WTC11 (cell line): ENCODE data around the gene CXCR1. TPM values are rescaled to one million over a fixed set of nuclear protein-coding genes. Genes with fewer than 3 reads are reported as not detected.

Source experiments
- ATAC-seq: fragments of 200-7000 bp; cut with Tn5 transposase; 2 replicates; pipeline ENCODE4 v1.10.0; 2021; ENCODE audit warnings: mild to moderate bottlenecking, moderate library complexity
- CTCF ChIA-PET: fragments of 300-600 bp; sonication (Branson Sonifier 250); formaldehyde crosslinking; loops from one replicate; lab custom pipeline; 2021; ENCODE audit warnings: antibody characterized with exemption; lab: Charles Lee
- POLR2A ChIA-PET: fragments of 350-600 bp; sonication (Branson Sonifier 250); formaldehyde crosslinking; loops from one replicate; lab custom pipeline; 2021; ENCODE audit warnings: antibody characterized with exemption; lab: Charles Lee
- DNase-seq: peaks from one replicate; pipeline ENCODE4 v3.0.0; 2021; ENCODE audit warnings: low spot score
- H3K27ac Mint-ChIP-seq: 2 replicates; pipeline ENCODE4 v1.8.0; 2021; ENCODE audit warnings: mixed read lengths
- H3K27me3 Mint-ChIP-seq: 2 replicates; pipeline ENCODE4 v1.8.0; 2021; ENCODE audit warnings: low read depth, mild to moderate bottlenecking, moderate library complexity, mixed read lengths
- H3K36me3 Mint-ChIP-seq: 2 replicates; pipeline ENCODE4 v1.8.0; 2021; ENCODE audit warnings: mixed read lengths
- H3K4me1 Mint-ChIP-seq: 2 replicates; pipeline ENCODE4 v1.8.0; 2022; ENCODE audit warnings: mixed read lengths
- H3K4me3 Mint-ChIP-seq: 2 replicates; pipeline ENCODE4 v1.8.0; 2021; ENCODE audit warnings: mild to moderate bottlenecking, moderate library complexity, mixed read lengths
- H3K9me3 Mint-ChIP-seq: 2 replicates; pipeline ENCODE4 v1.8.0; 2021; ENCODE audit warnings: mixed read lengths
- ATF1 ChIP-seq: sonication (generic); formaldehyde crosslinking; IDR thresholded peaks from 2 replicates; pipeline ENCODE4 v1.8.1; 2023; ENCODE audit warnings: mild to moderate bottlenecking, moderate library complexity, missing genetic modification reagents
- CREB1 ChIP-seq: sonication (generic); formaldehyde crosslinking; IDR thresholded peaks from 2 replicates; pipeline ENCODE4 v1.8.0; 2023; ENCODE audit warnings: mild to moderate bottlenecking, missing genetic modification reagents
- CREM ChIP-seq: sonication (generic); formaldehyde crosslinking; IDR thresholded peaks from 2 replicates; pipeline ENCODE4 v1.8.1; 2022; ENCODE audit warnings: mild to moderate bottlenecking, missing genetic modification reagents, moderate library complexity
- GABPB1 ChIP-seq: sonication (generic); formaldehyde crosslinking; IDR thresholded peaks from 2 replicates; pipeline ENCODE4 v1.8.1; 2023; ENCODE audit warnings: mild to moderate bottlenecking, missing genetic modification reagents
- GTF2I ChIP-seq: fragments of 250-450 bp; sonication (Bioruptor Pico); conservative IDR thresholded peaks from 2 replicates; pipeline ENCODE4 v1.4.0; 2021; ENCODE audit warnings: mild to moderate bottlenecking
- KAT7 ChIP-seq: sonication (generic); formaldehyde crosslinking; IDR thresholded peaks from 2 replicates; pipeline ENCODE4 v1.8.1; 2023; ENCODE audit warnings: missing genetic modification reagents, mild to moderate bottlenecking, borderline replicate concordance
- PRRX2 ChIP-seq: fragments of 250-450 bp; sonication (Bioruptor Pico); IDR thresholded peaks from 2 replicates; pipeline ENCODE4 v1.8.0; 2021; ENCODE audit warnings: mild to moderate bottlenecking
- TEAD1 ChIP-seq: sonication (generic); formaldehyde crosslinking; IDR thresholded peaks from 2 replicates; pipeline ENCODE4 v1.8.0; 2022; ENCODE audit warnings: mild to moderate bottlenecking, missing genetic modification reagents
- TEAD4 ChIP-seq: sonication (generic); formaldehyde crosslinking; IDR thresholded peaks from 2 replicates; pipeline ENCODE4 v1.8.0; 2022; ENCODE audit warnings: mild to moderate bottlenecking, missing genetic modification reagents
- ZNF317 ChIP-seq: sonication (generic); formaldehyde crosslinking; IDR thresholded peaks from 2 replicates; pipeline ENCODE4 v1.8.1; 2023; ENCODE audit warnings: low read depth, mild to moderate bottlenecking, moderate library complexity, missing genetic modification reagents, borderline replicate concordance
- total RNA-seq: library from RNA; stranded (reverse); gene quantifications from 3 replicates; pipeline ENCODE4 v1.2.3, GENCODE V29; 2021
- TF ChIP-seq, protein P1 (sequence below): sonication (generic); formaldehyde crosslinking; IDR thresholded peaks from 2 replicates; pipeline ENCODE4 v1.8.1; 2023; ENCODE audit warnings: mild to moderate bottlenecking, moderate library complexity, missing genetic modification reagents
- TF ChIP-seq, protein P2 (sequence below): sonication (generic); formaldehyde crosslinking; IDR thresholded peaks from 2 replicates; pipeline ENCODE4 v1.8.0; 2022; ENCODE audit warnings: mild to moderate bottlenecking, missing genetic modification reagents
- TF ChIP-seq, protein P3 (sequence below): sonication (generic); formaldehyde crosslinking; IDR thresholded peaks from 2 replicates; pipeline ENCODE4 v1.8.0; 2022; ENCODE audit warnings: mild to moderate bottlenecking, missing genetic modification reagents
- TF ChIP-seq, protein P4 (sequence below): sonication (generic); formaldehyde crosslinking; IDR thresholded peaks from 2 replicates; pipeline ENCODE4 v1.8.1; 2023; ENCODE audit warnings: mild to moderate bottlenecking, missing genetic modification reagents, borderline replicate concordance

The CXCR1 gene
- total RNA-seq, 1 experiment from 2014 or later: not detected

DNA sequence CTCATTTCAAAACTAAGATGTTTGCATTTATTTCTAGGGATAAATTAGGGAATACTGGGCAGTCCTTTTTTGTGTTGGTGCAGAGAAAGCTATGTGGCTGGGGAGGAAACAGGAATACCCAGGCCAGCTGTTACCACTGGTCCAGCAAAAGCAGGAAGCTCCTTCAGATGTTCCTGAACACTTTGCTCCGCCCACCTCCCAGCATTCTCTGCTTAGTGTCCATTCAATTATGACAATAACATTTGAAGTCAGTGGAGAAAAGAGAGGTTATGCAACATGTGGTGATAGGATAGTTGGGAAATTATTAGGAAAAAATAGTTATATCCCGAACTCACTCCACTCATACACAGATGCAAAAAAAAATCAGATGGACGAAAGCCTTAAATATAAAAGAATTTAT, 28.1 kb upstream of the CXCR1 start:
- CTCF ChIA-PET: no interaction called here
- H3K4me3 Mint-ChIP-seq: no peak overlapping the region

DNA sequence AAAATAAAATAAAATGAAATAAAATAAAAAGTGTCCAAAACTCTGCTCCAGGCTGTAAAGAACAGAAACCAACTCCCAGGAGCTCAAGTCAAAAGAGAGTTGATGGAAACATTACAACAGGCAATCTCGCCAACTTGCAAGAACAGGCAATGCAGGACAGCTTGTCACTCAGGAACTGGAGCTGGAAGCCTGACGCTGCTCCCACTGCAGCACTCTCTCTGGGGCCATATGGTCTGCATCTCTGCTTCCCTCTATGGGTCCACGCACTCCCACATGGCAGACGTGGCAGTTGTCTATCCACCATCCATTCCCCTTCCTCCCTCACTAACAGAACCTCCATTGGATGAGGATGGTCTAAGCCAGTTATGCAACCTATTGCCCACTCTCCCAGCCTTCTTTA, 26.9 kb upstream of the CXCR1 start:
- POLR2A ChIA-PET: no interaction called here
- Mint-ChIP-seq H3K36me3 (no peaks in the 10 kb centered on the region), H3K27me3 (no peaks in the 10 kb centered on the region; the same call in none of the 2 replicates), H3K4me3 (no peak overlapping the region), H3K27ac (no peak overlapping the region), H3K9me3 (no peaks in the 10 kb centered on the region), H3K4me1 (peaks cover 11% of the 10 kb centered on the region)
- DNase-seq: no peak
- TF ChIP-seq ATF1 (CRISPR knock-in tag): no peak
- TF ChIP-seq, protein P1, sequence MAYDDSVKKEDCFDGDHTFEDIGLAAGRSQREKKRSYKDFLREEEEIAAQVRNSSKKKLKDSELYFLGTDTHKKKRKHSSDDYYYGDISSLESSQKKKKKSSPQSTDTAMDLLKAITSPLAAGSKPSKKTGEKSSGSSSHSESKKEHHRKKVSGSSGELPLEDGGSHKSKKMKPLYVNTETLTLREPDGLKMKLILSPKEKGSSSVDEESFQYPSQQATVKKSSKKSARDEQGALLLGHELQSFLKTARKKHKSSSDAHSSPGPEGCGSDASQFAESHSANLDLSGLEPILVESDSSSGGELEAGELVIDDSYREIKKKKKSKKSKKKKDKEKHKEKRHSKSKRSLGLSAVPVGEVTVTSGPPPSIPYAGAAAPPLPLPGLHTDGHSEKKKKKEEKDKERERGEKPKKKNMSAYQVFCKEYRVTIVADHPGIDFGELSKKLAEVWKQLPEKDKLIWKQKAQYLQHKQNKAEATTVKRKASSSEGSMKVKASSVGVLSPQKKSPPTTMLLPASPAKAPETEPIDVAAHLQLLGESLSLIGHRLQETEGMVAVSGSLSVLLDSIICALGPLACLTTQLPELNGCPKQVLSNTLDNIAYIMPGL (CRISPR knock-in tag): no peak
- no peak for TF ChIP-seq PRRX2
- no peak for TF ChIP-seq GTF2I
- TF ChIP-seq, protein P2, sequence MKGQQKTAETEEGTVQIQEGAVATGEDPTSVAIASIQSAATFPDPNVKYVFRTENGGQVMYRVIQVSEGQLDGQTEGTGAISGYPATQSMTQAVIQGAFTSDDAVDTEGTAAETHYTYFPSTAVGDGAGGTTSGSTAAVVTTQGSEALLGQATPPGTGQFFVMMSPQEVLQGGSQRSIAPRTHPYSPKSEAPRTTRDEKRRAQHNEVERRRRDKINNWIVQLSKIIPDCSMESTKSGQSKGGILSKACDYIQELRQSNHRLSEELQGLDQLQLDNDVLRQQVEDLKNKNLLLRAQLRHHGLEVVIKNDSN (CRISPR knock-in tag): no peak
- TF ChIP-seq, protein P3, sequence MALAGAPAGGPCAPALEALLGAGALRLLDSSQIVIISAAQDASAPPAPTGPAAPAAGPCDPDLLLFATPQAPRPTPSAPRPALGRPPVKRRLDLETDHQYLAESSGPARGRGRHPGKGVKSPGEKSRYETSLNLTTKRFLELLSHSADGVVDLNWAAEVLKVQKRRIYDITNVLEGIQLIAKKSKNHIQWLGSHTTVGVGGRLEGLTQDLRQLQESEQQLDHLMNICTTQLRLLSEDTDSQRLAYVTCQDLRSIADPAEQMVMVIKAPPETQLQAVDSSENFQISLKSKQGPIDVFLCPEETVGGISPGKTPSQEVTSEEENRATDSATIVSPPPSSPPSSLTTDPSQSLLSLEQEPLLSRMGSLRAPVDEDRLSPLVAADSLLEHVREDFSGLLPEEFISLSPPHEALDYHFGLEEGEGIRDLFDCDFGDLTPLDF (CRISPR knock-in tag): no peak
- CTCF ChIA-PET: no interaction called here
- ATAC-seq: no peak

More for the DNA sequence above, 28.1 kb upstream of the CXCR1 start:
- no peak for ATAC-seq
- Mint-ChIP-seq H3K27ac (no peak overlapping the region), H3K27me3 (peaks cover 6% of the 10 kb centered on the region), H3K36me3 (no peaks in the 10 kb centered on the region)
- no peak for TF ChIP-seq TEAD4
- TF ChIP-seq, all 79 proteins: peak for 0
- no peaks in the 10 kb centered on the region for H3K9me3 Mint-ChIP-seq
- peaks cover 11% of the 10 kb centered on the region for H3K4me1 Mint-ChIP-seq
- POLR2A ChIA-PET: no interaction called here
- no peak for DNase-seq

DNA sequence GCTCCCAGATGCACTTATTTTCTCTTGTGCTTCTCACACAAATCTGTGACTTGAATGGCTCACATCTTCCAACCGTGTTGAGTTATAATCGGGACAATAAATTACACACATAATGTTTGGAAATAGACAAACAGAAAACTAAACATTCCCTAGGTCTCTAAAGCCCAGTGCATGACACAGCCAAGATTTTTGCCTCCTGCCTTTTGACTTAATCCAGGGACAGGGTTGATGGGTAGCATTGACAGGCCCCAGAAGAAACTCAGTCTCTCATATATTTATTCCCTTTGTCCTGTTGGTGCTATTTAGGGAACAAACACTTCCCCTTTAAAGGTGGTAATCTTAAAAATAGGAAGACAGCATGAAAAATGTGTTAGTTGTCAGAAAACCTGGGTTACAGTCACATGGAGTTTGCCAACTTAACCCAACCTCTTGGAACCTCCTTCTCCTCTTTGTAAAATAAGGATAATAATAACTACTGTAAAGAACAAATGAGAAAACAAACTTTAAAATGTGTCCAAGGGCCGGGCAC, 26.2 kb upstream of the CXCR1 start:
- no peak overlapping the region for H3K4me3 Mint-ChIP-seq
- TF ChIP-seq CREM: no peak
- TF ChIP-seq, protein P3 (CRISPR knock-in tag): no peak
- TF ChIP-seq ZNF317: no peak
- no peak for TF ChIP-seq KAT7 (CRISPR knock-in tag)
- TF ChIP-seq, protein P4, sequence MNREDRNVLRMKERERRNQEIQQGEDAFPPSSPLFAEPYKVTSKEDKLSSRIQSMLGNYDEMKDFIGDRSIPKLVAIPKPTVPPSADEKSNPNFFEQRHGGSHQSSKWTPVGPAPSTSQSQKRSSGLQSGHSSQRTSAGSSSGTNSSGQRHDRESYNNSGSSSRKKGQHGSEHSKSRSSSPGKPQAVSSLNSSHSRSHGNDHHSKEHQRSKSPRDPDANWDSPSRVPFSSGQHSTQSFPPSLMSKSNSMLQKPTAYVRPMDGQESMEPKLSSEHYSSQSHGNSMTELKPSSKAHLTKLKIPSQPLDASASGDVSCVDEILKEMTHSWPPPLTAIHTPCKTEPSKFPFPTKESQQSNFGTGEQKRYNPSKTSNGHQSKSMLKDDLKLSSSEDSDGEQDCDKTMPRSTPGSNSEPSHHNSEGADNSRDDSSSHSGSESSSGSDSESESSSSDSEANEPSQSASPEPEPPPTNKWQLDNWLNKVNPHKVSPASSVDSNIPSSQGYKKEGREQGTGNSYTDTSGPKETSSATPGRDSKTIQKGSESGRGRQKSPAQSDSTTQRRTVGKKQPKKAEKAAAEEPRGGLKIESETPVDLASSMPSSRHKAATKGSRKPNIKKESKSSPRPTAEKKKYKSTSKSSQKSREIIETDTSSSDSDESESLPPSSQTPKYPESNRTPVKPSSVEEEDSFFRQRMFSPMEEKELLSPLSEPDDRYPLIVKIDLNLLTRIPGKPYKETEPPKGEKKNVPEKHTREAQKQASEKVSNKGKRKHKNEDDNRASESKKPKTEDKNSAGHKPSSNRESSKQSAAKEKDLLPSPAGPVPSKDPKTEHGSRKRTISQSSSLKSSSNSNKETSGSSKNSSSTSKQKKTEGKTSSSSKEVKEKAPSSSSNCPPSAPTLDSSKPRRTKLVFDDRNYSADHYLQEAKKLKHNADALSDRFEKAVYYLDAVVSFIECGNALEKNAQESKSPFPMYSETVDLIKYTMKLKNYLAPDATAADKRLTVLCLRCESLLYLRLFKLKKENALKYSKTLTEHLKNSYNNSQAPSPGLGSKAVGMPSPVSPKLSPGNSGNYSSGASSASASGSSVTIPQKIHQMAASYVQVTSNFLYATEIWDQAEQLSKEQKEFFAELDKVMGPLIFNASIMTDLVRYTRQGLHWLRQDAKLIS (CRISPR knock-in tag): no peak
- TF ChIP-seq CREB1 (CRISPR knock-in tag): no peak
- TF ChIP-seq GABPB1 (CRISPR knock-in tag): no peak
- no peak for TF ChIP-seq TEAD1 (CRISPR knock-in tag)
- ChIA-PET CTCF (no interaction called here), POLR2A (no interaction called here)
- H3K27ac Mint-ChIP-seq: no peak overlapping the region
- H3K36me3 Mint-ChIP-seq: no peaks in the 10 kb centered on the region
- DNase-seq (no peak), ATAC-seq (no peak)
- no peaks in the 10 kb centered on the region; the same call in 1 of the 2 replicates for H3K27me3 Mint-ChIP-seq
- peaks cover 11% of the 10 kb centered on the region for H3K4me1 Mint-ChIP-seq
- H3K9me3 Mint-ChIP-seq: no peaks in the 10 kb centered on the region
